GM10266 (cell line): ENCODE data around the gene BCAR3.

ENCODE experiments used
- DNase-seq: peaks from one replicate; pipeline ENCODE4 v3.0.0; 2012; ENCODE audit errors: extremely low spot score
- TF ChIP-seq, protein P1 (sequence below): IDR thresholded peaks from 2 replicates; pipeline ENCODE4 v1.5.1; 2012; ENCODE audit warnings: mild to moderate bottlenecking, low read depth; ENCODE audit not compliant: control insufficient read depth, insufficient read depth; ENCODE audit errors: missing control alignments

Gene BCAR3

DNA sequence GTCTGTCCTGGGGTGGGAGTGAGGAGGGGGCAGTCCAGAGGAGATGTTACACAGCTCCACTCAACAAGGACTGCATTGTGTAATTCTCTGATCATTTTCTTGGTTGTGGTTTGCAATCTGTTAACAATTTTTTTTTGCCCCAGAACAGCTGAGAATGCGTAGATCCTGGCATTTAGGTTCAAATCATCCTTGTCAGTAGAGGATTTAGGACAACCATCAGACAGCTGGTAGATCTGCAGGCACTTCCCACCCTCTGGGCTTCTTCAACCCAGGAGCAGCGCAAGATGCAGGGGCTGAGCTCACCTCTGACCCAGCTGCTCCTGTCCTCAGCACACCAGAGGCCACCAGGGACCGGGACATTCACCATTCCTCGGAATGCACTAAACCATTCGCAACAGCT is 13.5 kb downstream of the BCAR3 start:
- DNase-seq: no peak
- TF ChIP-seq, protein P1, sequence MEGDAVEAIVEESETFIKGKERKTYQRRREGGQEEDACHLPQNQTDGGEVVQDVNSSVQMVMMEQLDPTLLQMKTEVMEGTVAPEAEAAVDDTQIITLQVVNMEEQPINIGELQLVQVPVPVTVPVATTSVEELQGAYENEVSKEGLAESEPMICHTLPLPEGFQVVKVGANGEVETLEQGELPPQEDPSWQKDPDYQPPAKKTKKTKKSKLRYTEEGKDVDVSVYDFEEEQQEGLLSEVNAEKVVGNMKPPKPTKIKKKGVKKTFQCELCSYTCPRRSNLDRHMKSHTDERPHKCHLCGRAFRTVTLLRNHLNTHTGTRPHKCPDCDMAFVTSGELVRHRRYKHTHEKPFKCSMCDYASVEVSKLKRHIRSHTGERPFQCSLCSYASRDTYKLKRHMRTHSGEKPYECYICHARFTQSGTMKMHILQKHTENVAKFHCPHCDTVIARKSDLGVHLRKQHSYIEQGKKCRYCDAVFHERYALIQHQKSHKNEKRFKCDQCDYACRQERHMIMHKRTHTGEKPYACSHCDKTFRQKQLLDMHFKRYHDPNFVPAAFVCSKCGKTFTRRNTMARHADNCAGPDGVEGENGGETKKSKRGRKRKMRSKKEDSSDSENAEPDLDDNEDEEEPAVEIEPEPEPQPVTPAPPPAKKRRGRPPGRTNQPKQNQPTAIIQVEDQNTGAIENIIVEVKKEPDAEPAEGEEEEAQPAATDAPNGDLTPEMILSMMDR: no peak

- no peak for DNase-seq
- TF ChIP-seq, protein P1: no peak
These were observed 14.0 kb downstream of the BCAR3 start for GRCh38 chr1:93667642-93668041.

DNA sequence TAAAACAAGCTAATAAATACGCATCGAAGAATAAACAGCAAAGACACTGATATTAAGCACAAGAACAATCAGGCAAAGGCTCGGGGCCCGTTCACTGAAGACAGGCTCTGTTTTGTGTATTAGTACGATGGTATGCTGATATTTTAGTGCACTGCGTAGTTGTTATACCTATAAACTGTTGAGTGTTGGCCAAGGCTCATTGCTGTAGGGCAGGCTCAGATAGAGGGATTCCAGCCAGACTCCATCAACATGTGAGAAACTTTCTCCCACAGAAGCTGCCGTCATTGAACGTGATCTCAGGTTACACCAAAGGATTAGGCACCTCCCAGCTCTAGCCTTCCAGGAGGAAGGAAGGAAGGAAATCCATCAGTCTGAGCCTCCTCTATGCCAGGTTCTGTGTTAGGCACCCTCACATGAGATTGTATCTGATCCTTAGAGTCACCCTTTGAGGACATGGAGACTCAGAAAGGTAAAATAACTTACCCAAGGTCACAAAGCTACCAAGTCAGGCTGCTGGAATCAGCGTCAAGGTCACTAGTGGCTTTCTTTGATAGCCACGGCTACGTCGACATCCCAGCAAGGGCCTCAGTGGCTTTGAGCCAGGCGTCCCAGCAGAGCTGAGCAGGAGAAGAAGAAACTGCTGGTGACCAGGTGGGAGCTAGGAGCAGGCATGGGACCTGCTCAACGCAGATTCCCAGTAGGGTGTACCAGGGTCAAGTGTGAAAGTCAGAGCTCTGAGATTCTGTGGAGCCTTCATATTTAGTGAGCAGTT is 14.8 kb downstream of the BCAR3 start:
- DNase-seq: no peak

DNA sequence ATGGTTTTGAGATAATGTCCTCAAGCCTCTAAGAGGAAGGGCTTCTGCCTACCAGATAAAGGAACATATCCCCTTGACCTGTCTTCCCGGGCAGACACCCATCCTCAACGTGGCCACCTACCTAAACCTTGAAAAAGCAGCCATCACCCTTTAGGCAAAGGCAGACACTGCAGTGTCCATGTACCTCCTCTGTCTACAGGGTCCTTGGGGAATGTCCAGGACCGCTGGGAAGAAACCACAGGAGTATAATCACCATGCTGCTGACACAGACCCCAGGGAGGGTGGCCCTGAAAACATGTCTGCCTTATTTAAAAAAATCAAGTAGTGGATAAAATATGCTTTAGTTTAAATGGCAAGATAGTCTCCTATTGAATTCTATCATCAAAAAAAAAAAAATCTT is 16.6 kb downstream of the BCAR3 start:
- TF ChIP-seq, protein P1: no peak
- DNase-seq: no peak

More for the DNA sequence above, 14.8 kb downstream of the BCAR3 start:
- TF ChIP-seq, protein P1: no peak

DNA sequence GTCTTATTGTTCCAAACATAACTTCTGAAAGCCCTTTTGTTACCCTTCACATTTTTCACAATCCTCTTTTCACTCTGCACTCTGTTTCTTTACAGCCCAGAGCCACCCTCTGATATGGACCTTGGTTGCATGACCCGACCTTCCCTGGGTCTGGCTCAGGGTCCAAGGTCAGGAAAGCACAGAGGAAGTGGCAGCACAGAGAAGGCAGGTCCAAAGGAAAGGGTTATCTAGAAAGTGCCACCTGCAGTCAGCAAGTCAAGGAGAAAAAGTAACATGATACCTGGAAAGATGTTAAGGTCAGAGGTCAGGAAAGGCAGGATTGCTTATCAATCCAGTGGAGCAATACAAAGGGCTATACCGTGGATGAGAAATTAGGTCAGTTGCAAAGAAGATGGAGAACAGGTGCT is 18.4 kb downstream of the BCAR3 start:
- TF ChIP-seq, protein P1: no peak
- DNase-seq: no peak

DNA sequence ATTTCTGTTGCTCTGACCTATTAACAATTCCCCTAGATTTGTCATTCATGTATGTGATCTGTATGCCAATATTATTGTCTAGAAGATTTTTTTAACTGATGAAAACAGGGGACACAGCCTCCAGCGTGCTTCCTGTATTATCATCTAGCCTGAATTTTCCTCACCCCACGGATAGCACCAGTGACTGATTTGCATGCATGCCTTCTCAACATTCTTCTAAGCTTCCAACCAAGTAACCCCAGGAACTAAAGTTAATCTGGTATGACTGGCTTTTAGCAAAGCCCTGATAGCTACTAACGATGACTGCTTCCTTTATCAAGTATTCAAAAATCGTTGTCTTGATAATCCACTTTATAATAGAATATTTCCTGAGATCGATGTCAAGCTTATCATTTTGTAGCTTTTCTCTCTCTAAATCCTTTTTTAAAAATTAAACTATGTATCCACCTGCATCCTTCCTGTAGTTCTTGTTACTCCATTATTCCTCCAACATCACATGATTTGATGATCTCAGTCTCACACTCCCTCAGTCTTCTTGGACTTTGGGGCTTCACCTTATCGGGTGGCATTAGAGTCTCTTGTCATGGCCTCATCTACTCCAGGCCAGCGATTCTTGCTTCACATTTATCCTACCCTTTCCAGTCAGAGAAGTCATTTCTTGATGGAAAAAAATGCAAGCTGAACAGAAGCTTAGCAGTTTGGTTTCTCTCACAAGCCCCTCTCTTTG is 19.0 kb downstream of the BCAR3 start:
- no peak for DNase-seq
- TF ChIP-seq, protein P1: no peak
